ENCODE data around the gene TSPAN17.

- TF ChIP-seq EP300 (IDR thresholded peaks at IDR 0.05) (no peak), EHMT2 (IDR thresholded peaks at IDR 0.05; ENCODE audit: low read depth) (no peak), CEBPB (IDR thresholded peaks at IDR 0.05) (no peak), REST (IDR thresholded peaks at IDR 0.05) (no peak), RAD21 (conservative IDR thresholded peaks at IDR 0.05 in 1 of 2, IDR thresholded peaks at IDR 0.05 in 1 of 2) (no peak), RNF2 (IDR thresholded peaks at IDR 0.05; ENCODE audit: borderline replicate concordance, low read depth) (no peak), BHLHE40 (IDR thresholded peaks at IDR 0.05; ENCODE audit: low read depth, low read length) (no peak), HOXA7 (CRISPR knock-in tag; IDR thresholded peaks at IDR 0.05) (no peak), ESRRA (IDR thresholded peaks at IDR 0.05; ENCODE audit: borderline replicate concordance, low read length) (no peak), JUNB (IDR thresholded peaks at IDR 0.05) (no peak), RFX5 (IDR thresholded peaks at IDR 0.05) (no peak)
These were observed 41.3 kb upstream of the TSPAN17 start for GRCh38 chr5:176606032-176606431.
